Neural progenitor cell (in vitro differentiated cells): ENCODE results near the gene IL1RAPL1.

Experiments used
- EZH2 ChIP-seq: fragments of 200-600 bp; sonication (generic); IDR thresholded peaks from 2 replicates; pipeline ENCODE4 v1.6.1; 2017; ENCODE audit warnings: antibody characterized with exemption, mild to moderate bottlenecking, moderate library complexity
- EZH2phosphoT487 ChIP-seq: fragments of 200-600 bp; sonication (generic); IDR thresholded peaks from 2 replicates; pipeline ENCODE4 v1.6.1; 2017; ENCODE audit warnings: antibody characterized with exemption
- TF ChIP-seq, protein P1 (sequence below): fragments of 200-600 bp; sonication (generic); IDR thresholded peaks from 2 replicates; pipeline ENCODE4 v1.5.1; 2017; ENCODE audit warnings: antibody characterized with exemption, mild to moderate bottlenecking

DNA sequence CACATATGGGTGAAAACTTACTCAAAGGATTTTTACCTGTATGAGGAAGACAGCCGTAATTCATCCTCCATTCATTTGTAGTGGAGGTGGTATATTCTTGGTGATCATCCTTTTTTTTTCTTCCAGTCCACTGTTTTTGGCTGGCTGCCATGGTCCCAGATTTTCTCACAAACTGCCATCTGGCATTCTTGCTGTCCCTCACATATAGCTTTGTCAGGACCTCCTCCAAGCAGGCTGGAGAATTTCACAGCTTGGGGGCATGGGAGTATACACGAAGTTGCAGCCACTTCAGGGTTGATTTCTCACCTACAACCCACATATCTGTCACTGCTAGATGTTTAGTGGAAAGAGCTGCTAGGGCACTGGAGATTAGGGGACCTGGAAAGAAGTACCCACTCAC is 401.0 kb downstream of the IL1RAPL1 start:
- no peak for TF ChIP-seq EZH2
- TF ChIP-seq, protein P1, sequence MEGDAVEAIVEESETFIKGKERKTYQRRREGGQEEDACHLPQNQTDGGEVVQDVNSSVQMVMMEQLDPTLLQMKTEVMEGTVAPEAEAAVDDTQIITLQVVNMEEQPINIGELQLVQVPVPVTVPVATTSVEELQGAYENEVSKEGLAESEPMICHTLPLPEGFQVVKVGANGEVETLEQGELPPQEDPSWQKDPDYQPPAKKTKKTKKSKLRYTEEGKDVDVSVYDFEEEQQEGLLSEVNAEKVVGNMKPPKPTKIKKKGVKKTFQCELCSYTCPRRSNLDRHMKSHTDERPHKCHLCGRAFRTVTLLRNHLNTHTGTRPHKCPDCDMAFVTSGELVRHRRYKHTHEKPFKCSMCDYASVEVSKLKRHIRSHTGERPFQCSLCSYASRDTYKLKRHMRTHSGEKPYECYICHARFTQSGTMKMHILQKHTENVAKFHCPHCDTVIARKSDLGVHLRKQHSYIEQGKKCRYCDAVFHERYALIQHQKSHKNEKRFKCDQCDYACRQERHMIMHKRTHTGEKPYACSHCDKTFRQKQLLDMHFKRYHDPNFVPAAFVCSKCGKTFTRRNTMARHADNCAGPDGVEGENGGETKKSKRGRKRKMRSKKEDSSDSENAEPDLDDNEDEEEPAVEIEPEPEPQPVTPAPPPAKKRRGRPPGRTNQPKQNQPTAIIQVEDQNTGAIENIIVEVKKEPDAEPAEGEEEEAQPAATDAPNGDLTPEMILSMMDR: no peak
- TF ChIP-seq EZH2phosphoT487: no peak
